K562 (cell line): ENCODE data around the gene MAZ. TPM values are rescaled to one million over a fixed set of nuclear protein-coding genes. Genes with fewer than 3 reads are reported as not detected.

Experiments
- ARHGAP35 ChIP-seq: fragments of 450-650 bp; IDR thresholded peaks from 2 replicates; pipeline ENCODE4 v1.6.1; 2018; ENCODE audit not compliant: partially characterized antibody
- ATF1 ChIP-seq, 2 experiments: fragments of 450-650 bp in 1 of 2; IDR thresholded peaks; 2 replicates each; pipeline ENCODE4 v1.6.1; 2016; ENCODE audit warnings: missing compliant biosample characterization in 1 of 2, missing genetic modification characterization in 1 of 2
- CREB1 ChIP-seq, 2 experiments: sonication (generic) in 1 of 2; formaldehyde crosslinking in 1 of 2; IDR thresholded peaks; 2 replicates each; pipeline versions ENCODE4 v1.6.1 to v1.8.0; 2012 to 2022; ENCODE audit warnings: inconsistent platforms in 1 of 2, mild to moderate bottlenecking in 1 of 2, missing genetic modification reagents in 1 of 2, moderate library complexity in 1 of 2
- GTF2E2 ChIP-seq: fragments of 200-800 bp; sonication (Bioruptor generic); IDR thresholded peaks from 2 replicates; pipeline ENCODE4 v1.6.1; 2016; ENCODE audit warnings: missing genetic modification characterization, missing compliant biosample characterization
- HDAC1 ChIP-seq, 2 experiments: fragments of 450-650 bp; IDR thresholded peaks; 2 replicates each; pipeline ENCODE4 v1.6.1; 2016 to 2017; ENCODE audit warnings: inconsistent platforms in 1 of 2, mild to moderate bottlenecking in 1 of 2, moderate library complexity in 1 of 2
- HNRNPK ChIP-seq: fragments of 200-400 bp; formaldehyde crosslinking; IDR thresholded peaks from one replicate; pipeline ENCODE4 v1.6.1; 2018; ENCODE audit warnings: mild to moderate bottlenecking, low read depth, low read length; ENCODE audit not compliant: poor library complexity, severe bottlenecking
- NFRKB ChIP-seq: fragments of 450-650 bp; IDR thresholded peaks from 2 replicates; pipeline ENCODE4 v1.6.1; 2016; ENCODE audit warnings: low read depth
- POLR2AphosphoS2 ChIP-seq: IDR thresholded peaks from 2 replicates; pipeline ENCODE4 v1.6.1; 2012; ENCODE audit warnings: low read length, improper control_type of control experiment
- PRMT5 ChIP-seq: sonication (generic); formaldehyde crosslinking; IDR thresholded peaks from 2 replicates; pipeline ENCODE4 v1.5.0; 2020; ENCODE audit warnings: missing genetic modification reagents
- RAD21 ChIP-seq, 2 experiments: fragments of 250-450 bp in 1 of 2; fragments of 450-650 bp in 1 of 2; sonication (Bioruptor Pico) in 1 of 2; formaldehyde crosslinking in 1 of 2; IDR thresholded peaks in 1 of 2; conservative IDR thresholded peaks in 1 of 2; 2 replicates each; pipeline versions ENCODE4 v1.4.0 to v1.8.0; 2020 to 2022; ENCODE audit warnings: mild to moderate bottlenecking in 2 of 2, moderate library complexity in 1 of 2
- SMC3 ChIP-seq: conservative IDR thresholded peaks from 2 replicates; pipeline ENCODE4 v1.6.1; 2011; ENCODE audit warnings: low read depth, low read length, improper control_type of control experiment; ENCODE audit not compliant: insufficient read depth
- SP1 ChIP-seq: sonication (generic); formaldehyde crosslinking; IDR thresholded peaks from 2 replicates; pipeline ENCODE4 v1.8.1; 2022; ENCODE audit warnings: mild to moderate bottlenecking, missing genetic modification reagents
- THRAP3 ChIP-seq: fragments of 450-650 bp; IDR thresholded peaks from 2 replicates; pipeline ENCODE4 v1.6.1; 2016; ENCODE audit warnings: mild to moderate bottlenecking, inconsistent platforms, borderline replicate concordance
- ZKSCAN3 ChIP-seq: fragments of 250-450 bp; sonication (Bioruptor Pico); IDR thresholded peaks from 2 replicates; pipeline ENCODE4 v1.4.0; 2020
- ZNF121 ChIP-seq: sonication (generic); formaldehyde crosslinking; conservative IDR thresholded peaks from 2 replicates; pipeline ENCODE4 v1.8.0; 2022; ENCODE audit warnings: missing genetic modification reagents
- polyA plus RNA-seq, 8 experiments: library from polyadenylated mRNA; depleted of rRNA in 4 of 8; stranded (reverse) in 5 of 8; unstranded in 3 of 8; fragments of >200 nt; fragmentation: Nextera tagmentation in 2 of 8; fragmentation: Illumina TruSeq in 1 of 8; extraction: Ambion mirVana in 2 of 8; extraction: Trizol in 1 of 8; gene quantifications; 2 replicates each; pipeline versions ENCODE4 v1.2.1 to v1.2.3, GENCODE V29; 2011 to 2014; ENCODE audit warnings: inconsistent platforms in 1 of 8, missing spikeins in 1 of 8
- total RNA-seq, 7 experiments: library from RNA; depleted of rRNA in 6 of 7; stranded (reverse); fragments of >200 nt in 6 of 7; fragmentation: Illumina TruSeq in 2 of 7; extraction: Trizol in 2 of 7; gene quantifications; 2 replicates each; pipeline versions ENCODE4 v1.2.1 to v1.2.3, GENCODE V29; 2011 to 2021; ENCODE audit warnings: low replicate concordance in 1 of 7
- TF ChIP-seq, protein P1 (sequence below): sonication (generic); formaldehyde crosslinking; IDR thresholded peaks from 2 replicates; pipeline ENCODE4 v1.4.0; 2020; ENCODE audit warnings: mild to moderate bottlenecking, missing genetic modification reagents
- TF ChIP-seq, protein P2 (sequence below): IDR thresholded peaks from 2 replicates; pipeline ENCODE4 v1.6.1; 2011; ENCODE audit warnings: borderline replicate concordance, low read depth, mild to moderate bottlenecking, moderate library complexity, low read length; ENCODE audit not compliant: insufficient read depth, poor library complexity, severe bottlenecking
- TF ChIP-seq, protein P3 (sequence below): sonication (generic); formaldehyde crosslinking; IDR thresholded peaks from 2 replicates; pipeline ENCODE4 v1.9.0; 2022; ENCODE audit warnings: mild to moderate bottlenecking, missing genetic modification reagents
- TF ChIP-seq, protein P4 (sequence below): sonication (generic); formaldehyde crosslinking; IDR thresholded peaks from 2 replicates; pipeline ENCODE4 v1.8.0; 2022; ENCODE audit warnings: mild to moderate bottlenecking, missing genetic modification reagents, borderline replicate concordance

MAZ gene
- total and polyA plus RNA-seq, 9 of the 15 experiments (the other 6 are each of a cell fraction or from before 2014, with no cell fraction given): 45.4 to 532 (median 250) TPM

DNA sequence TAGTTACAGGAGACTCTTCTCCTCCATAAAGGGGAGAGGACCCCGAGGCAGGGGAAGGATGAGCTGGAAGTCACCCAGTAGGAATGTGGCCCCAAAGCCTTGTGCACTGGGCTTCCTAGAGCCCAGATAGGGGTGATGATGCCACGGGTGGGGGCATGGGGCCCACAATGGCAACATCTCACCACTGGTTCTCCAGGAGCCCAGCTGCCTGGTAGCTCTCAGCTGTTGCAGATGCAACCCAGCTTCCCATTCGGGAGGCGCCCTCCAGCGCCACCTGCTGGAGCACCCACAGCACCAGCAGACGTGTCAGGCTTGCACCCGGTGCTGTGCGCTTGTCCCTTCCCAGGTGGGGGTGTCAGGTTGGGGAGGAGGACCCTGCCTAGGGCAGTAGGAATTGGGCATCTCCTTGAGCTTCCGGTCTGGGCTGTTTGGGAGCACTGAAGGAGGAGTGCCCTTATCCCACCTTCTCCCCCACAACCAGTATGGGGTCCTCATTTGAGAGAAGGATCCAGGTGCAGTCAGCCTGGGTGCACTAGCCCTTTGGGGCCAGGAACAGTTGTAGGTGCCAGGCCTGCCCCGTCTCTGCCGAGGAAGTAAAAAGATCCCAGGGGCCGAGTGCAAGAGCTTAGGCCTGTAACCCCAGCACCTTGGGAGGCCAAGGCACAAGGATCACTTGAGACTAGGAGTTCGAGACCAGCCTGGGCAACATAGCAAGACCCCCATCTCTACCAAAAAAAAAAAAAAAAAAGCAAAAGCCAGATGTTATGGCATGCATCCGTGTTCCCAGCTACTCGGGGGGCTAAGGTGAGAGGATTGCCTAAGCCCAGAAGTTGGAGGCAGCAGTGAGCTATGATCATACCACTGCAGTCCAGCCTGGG, 42.3 kb downstream of the MAZ start (continued):
- TF ChIP-seq, protein P1, sequence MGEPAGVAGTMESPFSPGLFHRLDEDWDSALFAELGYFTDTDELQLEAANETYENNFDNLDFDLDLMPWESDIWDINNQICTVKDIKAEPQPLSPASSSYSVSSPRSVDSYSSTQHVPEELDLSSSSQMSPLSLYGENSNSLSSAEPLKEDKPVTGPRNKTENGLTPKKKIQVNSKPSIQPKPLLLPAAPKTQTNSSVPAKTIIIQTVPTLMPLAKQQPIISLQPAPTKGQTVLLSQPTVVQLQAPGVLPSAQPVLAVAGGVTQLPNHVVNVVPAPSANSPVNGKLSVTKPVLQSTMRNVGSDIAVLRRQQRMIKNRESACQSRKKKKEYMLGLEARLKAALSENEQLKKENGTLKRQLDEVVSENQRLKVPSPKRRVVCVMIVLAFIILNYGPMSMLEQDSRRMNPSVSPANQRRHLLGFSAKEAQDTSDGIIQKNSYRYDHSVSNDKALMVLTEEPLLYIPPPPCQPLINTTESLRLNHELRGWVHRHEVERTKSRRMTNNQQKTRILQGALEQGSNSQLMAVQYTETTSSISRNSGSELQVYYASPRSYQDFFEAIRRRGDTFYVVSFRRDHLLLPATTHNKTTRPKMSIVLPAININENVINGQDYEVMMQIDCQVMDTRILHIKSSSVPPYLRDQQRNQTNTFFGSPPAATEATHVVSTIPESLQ (CRISPR knock-in tag): no peak
- TF ChIP-seq, protein P2, sequence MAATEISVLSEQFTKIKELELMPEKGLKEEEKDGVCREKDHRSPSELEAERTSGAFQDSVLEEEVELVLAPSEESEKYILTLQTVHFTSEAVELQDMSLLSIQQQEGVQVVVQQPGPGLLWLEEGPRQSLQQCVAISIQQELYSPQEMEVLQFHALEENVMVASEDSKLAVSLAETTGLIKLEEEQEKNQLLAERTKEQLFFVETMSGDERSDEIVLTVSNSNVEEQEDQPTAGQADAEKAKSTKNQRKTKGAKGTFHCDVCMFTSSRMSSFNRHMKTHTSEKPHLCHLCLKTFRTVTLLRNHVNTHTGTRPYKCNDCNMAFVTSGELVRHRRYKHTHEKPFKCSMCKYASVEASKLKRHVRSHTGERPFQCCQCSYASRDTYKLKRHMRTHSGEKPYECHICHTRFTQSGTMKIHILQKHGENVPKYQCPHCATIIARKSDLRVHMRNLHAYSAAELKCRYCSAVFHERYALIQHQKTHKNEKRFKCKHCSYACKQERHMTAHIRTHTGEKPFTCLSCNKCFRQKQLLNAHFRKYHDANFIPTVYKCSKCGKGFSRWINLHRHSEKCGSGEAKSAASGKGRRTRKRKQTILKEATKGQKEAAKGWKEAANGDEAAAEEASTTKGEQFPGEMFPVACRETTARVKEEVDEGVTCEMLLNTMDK: peak; percentile 87
- TF ChIP-seq SMC3 (peak; percentile 80), ATF1 (CRISPR knock-in tag; IDR thresholded peaks at IDR 0.05) (no peak), ATF1 (tag; IDR thresholded peaks at IDR 0.05) (peak; percentile 44), GTF2E2 (tag) (no peak), HNRNPK (no peak), ARHGAP35 (no peak), PRMT5 (CRISPR knock-in tag) (no peak), ZNF121 (CRISPR knock-in tag) (peak; percentile 56; the same call in 1 of the 2 replicates), HDAC1 (IDR thresholded peaks at IDR 0.05) (no peak), ZKSCAN3 (no peak), NFRKB (no peak), THRAP3 (no peak), RAD21 (CRISPR knock-in tag; conservative IDR thresholded peaks at IDR 0.05 in 1 of 2, IDR thresholded peaks at IDR 0.05 in 1 of 2) (peak; percentile 61 to 85), CREB1 (IDR thresholded peaks at IDR 0.05) (no peak), CREB1 (CRISPR knock-in tag; IDR thresholded peaks at IDR 0.05) (peak; percentile 67), SP1 (CRISPR knock-in tag) (peak; percentile 24; the same call in 1 of the 2 replicates), POLR2AphosphoS2 (no peak)
- TF ChIP-seq, protein P3, sequence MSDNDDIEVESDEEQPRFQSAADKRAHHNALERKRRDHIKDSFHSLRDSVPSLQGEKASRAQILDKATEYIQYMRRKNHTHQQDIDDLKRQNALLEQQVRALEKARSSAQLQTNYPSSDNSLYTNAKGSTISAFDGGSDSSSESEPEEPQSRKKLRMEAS (CRISPR knock-in tag): no peak
- TF ChIP-seq, protein P4, sequence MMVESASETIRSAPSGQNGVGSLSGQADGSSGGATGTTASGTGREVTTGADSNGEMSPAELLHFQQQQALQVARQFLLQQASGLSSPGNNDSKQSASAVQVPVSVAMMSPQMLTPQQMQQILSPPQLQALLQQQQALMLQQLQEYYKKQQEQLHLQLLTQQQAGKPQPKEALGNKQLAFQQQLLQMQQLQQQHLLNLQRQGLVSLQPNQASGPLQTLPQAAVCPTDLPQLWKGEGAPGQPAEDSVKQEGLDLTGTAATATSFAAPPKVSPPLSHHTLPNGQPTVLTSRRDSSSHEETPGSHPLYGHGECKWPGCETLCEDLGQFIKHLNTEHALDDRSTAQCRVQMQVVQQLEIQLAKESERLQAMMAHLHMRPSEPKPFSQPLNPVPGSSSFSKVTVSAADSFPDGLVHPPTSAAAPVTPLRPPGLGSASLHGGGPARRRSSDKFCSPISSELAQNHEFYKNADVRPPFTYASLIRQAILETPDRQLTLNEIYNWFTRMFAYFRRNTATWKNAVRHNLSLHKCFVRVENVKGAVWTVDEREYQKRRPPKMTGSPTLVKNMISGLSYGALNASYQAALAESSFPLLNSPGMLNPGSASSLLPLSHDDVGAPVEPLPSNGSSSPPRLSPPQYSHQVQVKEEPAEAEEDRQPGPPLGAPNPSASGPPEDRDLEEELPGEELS (CRISPR knock-in tag): no peak
